Measurements from ENCODE around the gene PRDX6.
A peak's percentile ranks its signal among the peaks of the same experiment; 100 is the strongest.
"Not testable (repeated sequence)": the region's sequence is repeated elsewhere in the genome, so short reads cannot be mapped to it uniquely, and the experiment has no call there.

Gene PRDX6

DNA sequence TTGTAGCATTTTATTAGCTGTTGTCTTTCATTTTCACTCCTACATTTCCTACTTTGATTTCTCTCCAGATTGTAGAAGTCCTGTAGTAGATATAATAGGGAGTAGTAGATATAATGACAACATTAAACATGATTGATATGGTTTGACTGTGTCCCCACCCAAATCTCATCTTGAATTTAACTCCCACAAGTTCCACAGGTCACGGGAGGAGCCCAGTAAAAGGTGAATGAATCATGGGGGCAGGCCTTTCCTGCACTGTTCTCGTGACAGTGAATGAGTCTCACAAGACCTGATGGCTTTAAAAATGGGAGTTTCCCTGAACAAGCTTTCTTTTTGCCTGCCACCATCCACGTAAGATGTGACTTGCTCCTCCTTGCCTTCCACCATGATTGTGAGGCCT, 7.5 kb upstream of the PRDX6 start:
- no peak for DNase-seq

DNA sequence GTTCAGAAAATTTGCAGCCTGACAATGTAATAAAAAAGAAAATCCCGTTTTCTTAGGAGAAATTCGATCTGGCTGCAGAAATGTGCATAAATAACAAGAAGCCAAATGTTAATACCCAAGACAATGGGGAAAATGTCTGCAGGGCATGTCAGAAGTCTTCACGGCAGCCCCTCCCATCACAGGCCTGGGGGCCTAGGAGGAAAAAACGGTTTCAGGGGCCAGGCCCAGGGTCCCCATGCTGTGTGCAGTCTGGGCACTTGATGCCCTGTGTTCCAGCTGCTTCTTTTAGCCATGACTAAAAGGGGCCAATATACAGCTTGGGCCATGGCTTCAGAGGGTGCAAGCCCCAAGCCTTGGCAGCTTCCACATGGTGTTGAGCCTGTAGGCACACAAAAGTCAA, 6.5 kb upstream of the PRDX6 start:
- no peak for DNase-seq

DNA sequence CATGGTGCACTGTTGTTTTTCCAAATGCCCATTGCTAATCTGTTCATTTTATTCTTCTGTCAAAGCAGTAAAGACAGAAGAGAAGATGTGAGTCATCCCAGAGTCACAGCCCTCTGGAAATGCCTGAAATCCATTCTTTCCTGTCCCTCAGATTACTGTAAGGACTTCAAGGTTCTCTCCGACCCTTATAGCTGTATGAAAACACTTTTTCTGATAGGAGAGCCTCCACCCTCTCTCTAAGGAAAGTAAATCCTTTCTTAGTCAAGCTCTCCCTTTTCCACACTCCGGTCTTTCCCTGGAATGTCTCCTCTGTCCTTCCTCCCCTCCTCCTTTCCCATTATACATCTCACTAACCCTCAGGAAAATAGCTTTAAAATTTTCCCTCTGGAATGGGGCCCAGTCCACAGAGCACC, 3.5 kb upstream of the PRDX6 start:
- DNase-seq: no peak

DNA sequence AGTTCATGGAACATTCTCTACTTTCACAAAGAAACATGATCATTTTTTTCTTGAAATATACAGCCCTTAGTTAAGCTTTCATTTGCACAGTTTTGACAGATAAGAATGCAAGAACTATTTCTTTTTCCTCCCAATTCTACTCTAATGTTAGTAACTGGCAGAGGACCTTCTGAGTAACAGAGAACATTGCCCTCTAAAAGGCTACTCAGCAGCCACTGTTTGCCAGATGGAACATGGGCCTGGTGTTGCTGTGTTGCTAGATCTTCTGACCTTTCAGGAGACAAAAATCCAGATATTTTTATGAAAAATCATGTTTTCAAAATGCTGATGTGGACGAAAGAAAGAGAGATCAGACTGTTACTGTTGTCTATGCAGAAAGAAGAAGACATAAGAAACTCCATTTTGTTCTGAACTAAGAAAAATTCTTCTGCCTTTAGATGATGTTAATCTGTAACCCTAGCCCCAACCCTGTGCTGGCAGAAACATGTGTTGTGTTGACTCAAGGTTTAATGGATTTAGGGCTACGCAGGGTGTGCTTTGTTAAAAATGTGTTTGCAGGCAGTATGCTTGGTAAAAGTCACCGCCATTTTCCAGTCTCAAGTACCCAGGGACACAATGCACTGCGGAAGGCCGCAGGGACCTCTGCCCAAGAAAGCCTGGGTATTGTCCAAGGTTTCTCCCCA, 2.9 kb upstream of the PRDX6 start:
- DNase-seq: no peak

DNA sequence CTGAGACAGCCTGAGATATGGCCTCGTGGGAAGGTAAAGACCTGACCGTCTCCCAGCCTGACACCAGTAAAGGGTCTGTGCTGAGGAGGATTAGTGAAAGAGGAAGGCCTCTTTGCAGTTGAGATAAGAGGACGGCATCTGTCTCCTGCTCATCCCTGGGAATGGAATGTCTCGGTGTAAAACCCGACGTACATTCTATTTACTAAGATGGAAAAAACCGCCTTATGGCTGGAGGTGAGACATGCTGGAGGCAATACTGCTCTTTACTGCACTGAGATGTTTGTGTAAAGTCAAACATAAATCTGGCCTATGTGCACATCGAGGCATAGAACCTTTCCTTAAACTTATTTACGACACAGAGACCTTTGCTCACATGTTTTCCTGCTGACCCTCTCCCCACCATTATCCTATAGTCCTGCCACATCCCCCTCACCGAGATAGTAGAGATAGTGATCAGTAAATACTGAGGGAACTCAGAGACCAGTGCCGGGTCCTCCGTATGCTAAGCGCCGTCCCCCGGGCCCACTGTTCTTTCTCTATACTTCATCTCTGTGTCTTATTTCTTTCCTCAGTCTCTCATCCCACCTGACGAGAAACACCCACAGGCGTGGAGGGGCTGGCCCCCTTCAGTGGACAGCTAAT, 2.2 kb upstream of the PRDX6 start:
- not testable (repeated sequence) for DNase-seq

DNA sequence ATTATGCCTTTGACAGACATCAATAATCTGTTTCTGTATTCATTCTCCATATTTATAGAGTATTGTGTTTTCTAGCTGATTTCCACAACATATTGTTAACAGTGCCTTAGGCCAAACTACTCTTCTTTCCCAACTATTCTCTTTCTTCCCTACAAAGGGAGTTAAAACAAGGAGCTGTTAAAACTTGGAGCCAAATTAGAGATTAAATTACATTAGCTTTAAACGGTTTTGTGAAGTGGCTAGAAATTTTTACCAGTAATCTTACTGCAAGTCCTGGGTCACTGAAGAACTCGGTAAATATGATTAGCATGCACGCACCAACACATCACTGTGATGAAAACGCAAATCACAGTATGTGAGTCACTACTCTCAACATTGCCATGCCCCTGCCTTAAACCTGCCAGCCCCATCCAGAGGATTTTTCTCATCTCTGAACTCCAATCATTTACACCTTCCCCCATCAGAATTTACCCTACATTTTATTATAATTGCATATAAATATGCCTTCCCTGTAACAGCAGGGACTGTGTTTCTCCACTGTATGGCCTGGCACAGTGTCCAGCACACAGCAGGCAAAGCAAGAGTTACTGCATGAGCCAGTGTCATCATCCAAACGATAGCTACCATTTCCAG, 1.5 kb upstream of the PRDX6 start:
- no peak for DNase-seq

DNA sequence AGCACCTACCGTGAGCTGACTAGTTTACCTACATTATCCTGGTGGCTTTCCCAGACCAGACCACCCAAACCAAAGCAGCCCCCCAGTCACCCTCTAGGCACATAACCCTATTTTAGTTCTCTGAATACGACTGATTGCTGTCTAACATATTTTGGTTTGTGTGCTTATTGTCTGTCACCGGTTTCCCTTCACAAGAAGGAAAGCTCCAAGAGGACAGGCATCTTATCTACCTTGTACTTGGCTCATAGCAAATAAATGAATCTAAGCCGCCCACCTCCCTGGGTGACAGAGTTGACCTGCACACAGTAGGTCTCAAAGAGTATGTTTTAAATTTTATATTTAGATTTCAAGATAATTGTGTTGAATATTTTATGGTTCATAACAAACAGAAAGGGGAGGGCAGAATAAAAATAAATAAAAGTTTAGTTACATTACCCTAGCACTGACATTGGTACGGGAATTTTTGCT, 904 bp upstream of the PRDX6 start:
- no peak for DNase-seq

DNA sequence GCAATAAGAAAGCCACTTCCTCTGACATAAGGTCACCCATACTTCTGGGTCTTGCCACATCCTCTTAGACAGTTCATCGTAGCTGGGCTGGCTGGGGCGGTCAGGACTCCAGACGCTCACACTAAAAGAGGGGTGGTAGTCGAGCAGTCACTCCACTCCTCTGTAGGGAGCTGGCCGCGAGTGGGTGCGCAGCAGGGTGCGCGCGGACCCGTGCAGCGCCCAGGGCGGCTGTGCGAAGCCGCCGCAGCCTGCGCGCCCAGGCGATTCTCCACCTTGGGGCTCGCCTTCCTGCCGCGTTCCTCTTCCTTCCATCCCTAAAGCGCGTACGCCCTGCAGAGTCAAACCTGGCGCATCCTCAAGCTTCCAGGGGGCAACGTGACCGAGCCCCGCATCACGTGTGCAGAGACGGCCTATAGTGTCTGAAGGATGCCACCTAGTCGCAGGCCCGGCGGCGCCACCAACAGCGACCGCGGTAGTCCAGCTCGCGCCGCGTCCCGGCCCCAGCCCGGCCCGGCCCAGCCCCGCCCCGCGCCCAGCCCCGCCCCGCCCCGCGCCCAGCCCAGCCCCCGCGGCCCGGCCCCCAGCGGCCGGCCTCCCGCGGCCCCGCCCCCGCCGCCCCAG, 360 bp upstream of the PRDX6 start:
- peak; percentile 87 for DNase-seq

DNA sequence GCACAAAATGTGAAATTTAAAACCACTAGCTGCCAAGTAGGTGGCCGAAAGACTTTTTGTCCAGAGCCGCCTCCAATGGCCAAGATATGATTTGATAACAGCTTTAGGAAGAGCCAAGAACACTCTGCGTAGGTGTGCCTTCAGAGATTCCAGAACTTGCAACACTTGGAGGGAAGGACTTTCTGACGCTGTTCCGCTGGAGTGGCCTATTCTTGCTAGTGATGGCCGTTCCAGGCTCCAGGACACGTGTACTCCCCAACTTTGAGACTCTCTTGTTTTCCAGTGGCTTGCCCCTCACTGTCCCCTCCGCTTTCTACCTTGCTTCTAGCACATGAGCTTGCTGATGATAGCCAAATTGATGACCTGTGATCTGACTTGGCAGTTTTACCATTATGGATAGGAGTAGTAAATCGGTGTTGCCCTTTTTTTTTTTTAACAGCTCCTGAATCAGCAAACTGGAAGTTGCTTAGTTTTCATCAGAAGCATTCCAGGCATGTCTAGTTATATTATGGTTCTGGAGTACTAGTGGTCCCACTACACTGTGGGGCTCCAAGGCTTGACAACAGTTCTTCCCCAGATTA, 1.0 kb downstream of the PRDX6 start:
- no peak for DNase-seq

DNA sequence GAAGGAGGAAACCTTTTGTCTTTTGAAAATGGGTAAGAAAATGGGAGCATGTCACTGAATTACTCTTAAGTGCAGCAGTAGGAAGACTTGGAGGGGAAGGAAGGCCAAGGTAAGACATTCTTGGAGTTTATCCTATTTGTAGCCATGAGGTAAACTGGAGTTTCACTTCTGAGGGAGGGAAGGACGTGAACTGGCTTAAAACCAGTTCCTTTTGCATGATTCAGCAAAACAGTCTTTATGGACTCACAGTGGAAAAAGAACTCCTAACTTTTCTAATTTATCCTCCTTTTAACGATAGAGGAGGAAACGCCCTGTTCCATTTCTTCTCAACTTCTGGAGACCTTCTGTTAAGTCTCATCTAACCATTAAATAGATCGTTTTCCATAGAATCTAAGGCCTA, 2.5 kb downstream of the PRDX6 start:
- DNase-seq: no peak

DNA sequence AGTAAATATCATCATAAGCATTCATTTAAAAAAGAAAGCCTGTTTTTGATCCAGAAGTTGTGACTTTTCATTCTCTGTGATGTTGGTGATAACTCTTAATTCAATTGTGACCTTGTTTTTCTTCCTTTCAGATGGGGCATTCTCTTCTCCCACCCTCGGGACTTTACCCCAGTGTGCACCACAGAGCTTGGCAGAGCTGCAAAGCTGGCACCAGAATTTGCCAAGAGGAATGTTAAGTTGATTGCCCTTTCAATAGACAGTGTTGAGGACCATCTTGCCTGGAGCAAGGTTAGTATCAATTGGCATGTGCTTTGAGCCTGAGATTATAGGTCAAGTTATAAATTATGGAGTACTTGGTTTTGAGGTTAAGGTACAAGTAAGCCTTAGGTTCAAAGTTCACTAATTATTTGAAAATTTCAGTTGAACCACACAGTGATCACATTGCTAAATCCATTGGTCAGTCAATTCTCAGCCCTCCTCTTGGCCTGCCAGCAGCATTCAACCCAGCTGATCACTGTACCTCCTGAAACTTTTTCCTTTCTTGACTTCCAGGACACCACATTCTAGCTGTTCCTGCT, 4.1 kb downstream of the PRDX6 start:
- DNase-seq: no peak

DNA sequence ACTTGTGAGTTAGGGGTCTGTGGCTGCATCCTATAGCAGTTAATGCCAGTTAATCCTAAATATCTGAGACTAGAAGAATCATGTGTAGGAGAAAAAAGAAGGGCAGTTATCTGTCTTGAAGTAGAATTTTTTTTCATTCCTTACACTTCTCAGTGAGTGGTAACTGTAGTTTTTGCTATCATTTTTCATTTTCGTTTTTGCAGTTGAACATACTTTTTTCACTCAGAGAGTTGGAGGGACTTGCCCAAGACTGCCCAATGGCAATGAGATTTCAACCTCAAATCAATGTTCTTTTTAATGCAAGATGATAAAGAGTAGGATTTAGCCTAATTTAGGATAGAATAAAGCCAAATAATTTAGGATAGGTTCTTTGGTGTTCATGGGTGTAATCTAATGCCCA, 5.5 kb downstream of the PRDX6 start:
- DNase-seq: no peak

DNA sequence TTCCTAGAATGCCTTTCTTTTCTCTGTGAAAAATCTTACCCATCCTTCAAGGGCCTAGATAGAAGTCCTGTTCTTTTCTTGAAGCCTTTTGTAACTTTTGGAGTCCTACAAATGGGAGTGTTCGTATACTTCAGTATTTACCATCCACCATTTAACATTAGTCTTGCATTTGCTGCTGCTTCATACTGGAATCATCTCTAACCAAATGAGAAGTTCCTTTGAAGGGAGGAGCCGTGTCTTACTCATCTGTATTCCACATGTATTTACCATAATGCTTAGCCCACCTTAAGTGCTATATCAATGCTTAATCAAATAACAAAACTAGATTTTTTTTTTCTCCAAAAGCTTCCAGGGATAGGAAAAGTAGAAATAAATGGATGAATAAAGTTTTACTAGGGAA, 7.1 kb downstream of the PRDX6 start:
- DNase-seq: no peak

DNA sequence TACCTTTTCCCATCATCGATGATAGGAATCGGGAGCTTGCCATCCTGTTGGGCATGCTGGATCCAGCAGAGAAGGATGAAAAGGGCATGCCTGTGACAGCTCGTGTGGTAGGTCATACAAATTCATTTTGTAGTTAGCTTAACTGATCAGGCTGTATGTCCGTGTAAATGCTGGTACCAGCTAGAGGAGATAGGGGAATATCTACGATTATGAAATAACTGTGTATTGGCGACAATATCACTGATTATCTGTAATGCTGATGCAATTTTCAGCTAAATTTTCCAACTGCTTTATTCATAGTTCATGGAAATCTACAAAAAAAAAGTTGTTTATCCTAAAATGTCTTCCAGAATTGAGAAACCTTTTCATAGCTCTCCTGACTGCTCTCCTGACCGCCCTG, 8.3 kb downstream of the PRDX6 start:
- DNase-seq: no peak

DNA sequence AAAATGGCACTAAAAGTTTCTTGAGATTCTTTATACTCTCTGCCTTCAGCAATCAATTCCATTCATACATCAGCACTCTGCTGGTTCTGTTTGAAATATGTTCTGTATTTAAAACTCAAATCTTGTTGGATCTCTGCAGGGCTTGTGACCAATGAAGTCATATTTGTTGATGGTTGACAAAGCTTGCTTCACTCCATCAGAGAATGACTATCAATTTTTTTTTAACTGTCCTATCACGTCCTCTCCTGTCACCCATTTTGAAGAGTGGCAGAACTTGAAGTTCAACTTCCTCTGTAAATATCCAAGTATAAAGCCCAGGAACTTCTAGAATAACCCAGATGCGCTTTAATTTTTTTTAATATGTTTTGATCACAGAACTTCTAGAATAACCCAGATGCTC, 10.9 kb downstream of the PRDX6 start:
- no peak for DNase-seq

DNA sequence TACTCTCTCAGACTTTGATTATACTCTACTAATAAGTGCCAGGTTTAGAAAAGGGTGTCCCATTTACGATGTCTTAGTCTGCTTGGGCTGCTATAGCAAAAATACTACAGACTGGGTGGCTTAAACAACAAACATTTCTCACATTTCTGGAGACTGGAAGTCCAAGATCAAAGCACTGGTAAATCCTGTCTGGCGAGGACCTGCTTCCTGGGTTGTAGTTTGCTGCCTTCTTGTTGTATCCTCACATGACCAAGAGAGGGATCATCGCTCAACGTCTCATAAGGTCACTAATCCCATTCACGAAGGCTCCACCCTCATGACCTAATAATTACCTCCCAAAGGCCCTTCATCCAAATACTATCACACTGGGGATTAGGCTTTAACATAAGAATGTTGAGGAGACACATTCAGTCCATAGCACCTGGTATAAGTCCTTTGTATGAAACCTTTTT, 12.0 kb downstream of the PRDX6 start:
- no peak for DNase-seq

DNA sequence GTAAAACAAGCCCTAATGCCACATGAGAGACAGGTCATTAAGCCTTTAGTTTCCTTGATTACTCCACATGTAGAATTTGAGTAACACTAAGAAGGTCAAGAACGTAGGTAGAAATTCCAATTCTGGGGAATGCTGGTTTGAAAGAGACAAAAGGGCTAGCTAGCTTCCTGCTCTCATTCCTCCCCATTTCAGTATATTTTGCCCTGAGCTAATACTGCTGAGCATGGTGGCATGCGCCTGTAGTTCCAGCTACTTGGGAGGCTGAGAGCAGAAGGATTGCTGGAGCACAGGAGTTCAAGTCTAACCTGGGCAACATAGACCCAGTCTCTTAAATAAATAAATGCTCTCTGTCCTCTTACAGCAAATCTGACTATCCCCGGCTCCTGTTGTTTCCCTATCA, 12.8 kb downstream of the PRDX6 start:
- DNase-seq: no peak

DNA sequence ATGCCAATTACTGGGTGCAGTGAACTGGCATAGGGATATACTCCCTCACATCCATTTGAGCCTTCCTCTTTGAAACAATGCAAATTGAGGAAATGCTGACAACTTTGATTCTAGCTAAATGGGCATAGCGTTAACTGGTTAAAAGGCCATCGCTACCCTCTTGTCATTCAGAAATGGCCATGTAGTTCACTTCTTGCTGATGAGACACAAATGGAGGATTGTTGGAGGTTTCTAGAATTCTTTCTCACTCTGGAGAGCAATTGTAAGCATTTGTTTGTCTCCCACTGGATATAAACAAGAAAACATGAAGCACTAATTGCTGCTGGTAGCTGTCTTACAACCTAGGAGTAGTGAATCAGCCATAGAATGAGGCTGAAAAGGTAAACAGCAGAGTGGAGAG, 14.4 kb downstream of the PRDX6 start:
- DNase-seq: no peak

DNA sequence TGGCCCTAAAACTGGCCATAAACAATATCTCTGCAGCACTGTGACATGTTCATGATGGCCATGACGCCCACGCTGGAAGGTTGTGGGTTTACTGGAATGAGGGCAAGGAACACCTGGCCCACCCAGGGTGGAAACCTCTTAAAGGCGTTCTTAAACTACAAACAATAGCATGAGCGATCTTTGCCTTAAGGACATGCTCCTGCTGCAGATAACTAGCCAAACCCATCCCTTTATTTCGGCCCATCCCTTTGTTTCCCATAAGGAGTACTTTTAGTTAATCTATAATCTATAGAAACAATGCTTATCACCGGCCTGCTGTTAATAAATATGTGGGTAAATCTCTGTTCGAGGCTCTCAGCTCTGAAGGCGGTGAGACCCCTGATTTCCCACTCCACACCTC, 16.0 kb downstream of the PRDX6 start:
- not testable (repeated sequence) for DNase-seq

DNA sequence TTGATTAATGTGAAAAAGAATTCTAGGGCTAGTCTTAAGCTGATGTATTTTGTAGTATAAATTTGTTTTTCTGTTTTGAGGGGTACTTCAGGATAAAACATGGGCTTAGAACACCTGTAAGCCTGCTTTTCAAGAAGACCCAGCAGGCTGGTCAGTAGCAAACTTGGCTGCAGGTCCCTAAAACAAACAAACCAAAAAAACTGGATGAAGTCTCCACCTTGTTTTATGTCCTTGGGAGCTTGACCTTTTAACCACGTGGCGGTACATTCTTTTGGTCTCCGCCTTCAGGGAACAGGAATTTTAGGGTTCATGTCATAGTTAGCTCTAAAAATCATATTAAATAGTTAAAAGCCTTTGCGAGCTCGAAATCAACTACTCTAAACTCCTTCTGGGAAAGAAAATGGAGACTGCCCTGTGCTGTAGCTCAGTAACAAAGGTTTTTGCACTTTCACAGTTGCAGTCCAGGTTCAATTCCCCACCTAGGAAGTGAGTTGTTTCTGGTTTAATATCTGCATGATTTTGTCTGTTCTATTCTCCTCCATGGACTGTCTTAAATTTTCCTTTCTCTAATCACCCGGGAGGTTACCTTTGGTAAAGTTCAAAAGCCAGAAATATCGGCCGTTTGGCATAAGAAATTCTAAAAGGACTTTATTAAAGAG, 18.6 kb downstream of the PRDX6 start:
- no peak for DNase-seq

DNA sequence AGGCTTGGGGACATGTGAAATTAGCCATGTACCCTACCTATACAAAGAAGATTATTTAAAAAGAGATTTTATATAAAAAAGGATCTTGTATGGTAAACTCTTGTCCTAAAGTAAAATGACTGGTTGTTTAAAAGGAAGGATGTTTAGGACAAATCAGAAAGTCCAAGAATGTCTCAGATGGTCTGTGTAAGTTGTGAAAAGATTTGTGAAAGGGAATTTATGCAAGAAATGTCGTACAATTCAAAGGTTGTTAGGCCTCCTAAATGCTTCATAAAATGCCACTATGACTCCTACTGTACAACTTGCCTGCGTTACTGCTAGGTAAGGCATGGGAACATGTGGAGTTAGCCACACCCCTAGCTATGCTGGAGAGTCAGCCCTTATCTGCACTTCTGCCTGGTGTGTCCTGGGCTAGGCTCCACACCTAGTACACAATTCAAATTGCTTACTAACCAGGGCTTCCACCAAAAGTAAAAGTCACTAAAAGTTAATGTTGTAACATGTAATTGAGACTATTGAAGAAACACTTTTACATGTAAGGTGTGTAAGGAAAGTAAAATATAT, 19.7 kb downstream of the PRDX6 start:
- no peak for DNase-seq

DNA sequence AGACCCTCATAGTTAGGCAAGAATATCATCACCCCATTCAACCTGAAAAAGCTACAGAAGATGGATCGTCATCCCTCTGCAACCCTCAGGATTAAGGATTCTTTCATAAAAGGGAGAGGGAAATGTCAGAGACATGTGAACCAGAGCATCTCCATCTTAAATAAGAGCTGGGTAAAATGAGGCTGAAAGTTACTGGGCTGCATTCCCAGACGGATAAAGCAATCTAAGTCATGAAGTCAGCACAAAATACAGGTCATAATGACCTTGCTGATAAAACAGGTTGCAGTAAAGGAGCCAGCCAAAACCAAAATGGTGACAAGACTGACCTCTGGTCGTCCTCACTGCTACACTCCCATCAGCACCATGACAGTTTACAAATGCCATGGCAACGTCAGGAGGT, 22.6 kb downstream of the PRDX6 start:
- DNase-seq: no peak

Measured in CD4-positive, alpha-beta T cell treated with Interleukin-15 for 1 hour (primary cell).